Testis (tissue), 2 donors: Measurements from ENCODE around the gene PSD4.

ENCODE experiments used
- CTCF ChIP-seq, 3 experiments: fragments of 450-650 bp in 2 of 3; fragments of 200-600 bp in 1 of 3; sonication (generic) in 1 of 3; IDR thresholded peaks; one replicate each; pipeline ENCODE4 v1.5.1; 2016 to 2019; ENCODE audit warnings: antibody characterized with exemption in 3 of 3, mild to moderate bottlenecking in 2 of 3, moderate library complexity in 1 of 3
- POLR2A ChIP-seq: fragments of 450-650 bp; IDR thresholded peaks from one replicate; pipeline ENCODE4 v1.6.1; 2017; ENCODE audit warnings: antibody characterized with exemption, mild to moderate bottlenecking, moderate library complexity

GRCh38 chr2:113148606-113149552 lies 24.9 kb upstream of the PSD4 start:
- TF ChIP-seq CTCF (IDR thresholded peaks at IDR 0.05) (no peak), POLR2A (no peak)
